ENCODE results near the gene CDC42BPA. TPM values are rescaled to one million over a fixed set of nuclear protein-coding genes. Genes with fewer than 3 reads are reported as not detected.

CDC42BPA gene
- total RNA-seq, 1 experiment from 2014 or later, result 32.0 TPM

DNA sequence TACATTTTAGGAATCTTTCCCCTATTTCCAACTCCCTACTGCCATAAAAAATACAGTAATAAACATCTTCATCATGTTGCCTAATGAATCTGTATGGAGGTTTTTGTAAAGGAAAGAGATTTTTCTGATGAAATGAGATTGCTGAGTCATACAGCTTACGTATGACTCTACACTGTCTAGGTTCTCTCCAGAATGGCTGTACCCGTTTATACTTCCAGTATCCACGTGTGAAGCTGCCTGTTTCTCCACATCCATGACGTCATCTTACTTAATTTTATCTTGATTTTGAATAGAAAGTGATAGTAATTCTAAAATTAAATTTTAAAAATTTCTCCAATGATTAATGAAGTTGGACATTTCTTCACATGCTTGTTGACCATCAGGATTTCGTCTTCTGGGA is 274.5 kb downstream of the CDC42BPA start:
- Histone ChIP-seq H3F3A (ENCODE audit: low read length, unreplicated experiment) (no peaks in the 10 kb centered on the region), H3K36me3 (ENCODE audit: low read depth, low read length) (no peaks in the 10 kb centered on the region), H3K9me3 (ENCODE audit: low read length) (no peaks in the 10 kb centered on the region), H3K4me3 (ENCODE audit: low read length) (no peak overlapping the region), H4K20me1 (ENCODE audit: low read length) (no peaks in the 10 kb centered on the region), H3K4me1 (ENCODE audit: insufficient read depth, low read length) (no peaks in the 10 kb centered on the region), H3K9me2 (replicated peaks; ENCODE audit: low read length) (no peaks in the 10 kb centered on the region), H3K27me3 (ENCODE audit: low read length) (no peaks in the 10 kb centered on the region), H2AFZ (ENCODE audit: low read length) (no peak overlapping the region), H3K79me2 (ENCODE audit: low read length) (no peaks in the 10 kb centered on the region), H3K9ac (ENCODE audit: low read length) (no peak overlapping the region), H3K27ac (ENCODE audit: low read length) (no peak overlapping the region), H3K4me2 (ENCODE audit: low read length) (no peak overlapping the region)
- intact Hi-C loops (cut with micrococcal nuclease), result no loop called here
- DNase-seq (peak; percentile 31), ATAC-seq (no peak; the same call in 1 of the 2 replicates)
- TF ChIP-seq, protein P1, sequence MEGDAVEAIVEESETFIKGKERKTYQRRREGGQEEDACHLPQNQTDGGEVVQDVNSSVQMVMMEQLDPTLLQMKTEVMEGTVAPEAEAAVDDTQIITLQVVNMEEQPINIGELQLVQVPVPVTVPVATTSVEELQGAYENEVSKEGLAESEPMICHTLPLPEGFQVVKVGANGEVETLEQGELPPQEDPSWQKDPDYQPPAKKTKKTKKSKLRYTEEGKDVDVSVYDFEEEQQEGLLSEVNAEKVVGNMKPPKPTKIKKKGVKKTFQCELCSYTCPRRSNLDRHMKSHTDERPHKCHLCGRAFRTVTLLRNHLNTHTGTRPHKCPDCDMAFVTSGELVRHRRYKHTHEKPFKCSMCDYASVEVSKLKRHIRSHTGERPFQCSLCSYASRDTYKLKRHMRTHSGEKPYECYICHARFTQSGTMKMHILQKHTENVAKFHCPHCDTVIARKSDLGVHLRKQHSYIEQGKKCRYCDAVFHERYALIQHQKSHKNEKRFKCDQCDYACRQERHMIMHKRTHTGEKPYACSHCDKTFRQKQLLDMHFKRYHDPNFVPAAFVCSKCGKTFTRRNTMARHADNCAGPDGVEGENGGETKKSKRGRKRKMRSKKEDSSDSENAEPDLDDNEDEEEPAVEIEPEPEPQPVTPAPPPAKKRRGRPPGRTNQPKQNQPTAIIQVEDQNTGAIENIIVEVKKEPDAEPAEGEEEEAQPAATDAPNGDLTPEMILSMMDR (conservative IDR thresholded peaks at IDR 0.05; ENCODE audit: low read depth, low read length), result no peak
- TF ChIP-seq EZH2phosphoT487 (IDR thresholded peaks at IDR 0.05; ENCODE audit: borderline replicate concordance, low read length) (no peak), EZH2 (IDR thresholded peaks at IDR 0.05; ENCODE audit: low read length, unreplicated experiment) (no peak)
- POLR2A ChIA-PET (ENCODE audit: unreplicated experiment), result no interaction called here
- CTCF ChIA-PET, result no interaction called here
- no TSS peak for BruUV-seq (replicated peaks)

DNA sequence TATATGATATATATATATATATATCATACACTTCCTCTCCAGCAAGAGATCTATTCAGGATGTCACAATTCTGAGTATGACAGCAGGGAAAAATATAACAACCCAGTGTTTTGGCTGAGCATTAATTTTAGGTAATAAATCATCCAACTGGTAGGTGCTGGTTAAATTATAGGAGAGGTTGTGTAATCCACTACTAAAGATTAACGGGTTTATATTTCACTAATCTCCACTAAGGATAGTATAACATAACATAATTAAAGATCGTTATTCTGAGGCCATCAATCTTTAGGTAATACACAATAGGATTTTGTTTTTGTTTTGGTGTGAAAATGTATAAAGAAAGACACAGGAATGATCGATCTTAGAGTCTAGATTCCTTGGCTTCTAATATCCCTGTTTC is 276.0 kb downstream of the CDC42BPA start:
- Histone ChIP-seq H3K4me3 (ENCODE audit: low read length) (no peak overlapping the region), H3F3A (ENCODE audit: low read length, unreplicated experiment) (no peaks in the 10 kb centered on the region), H3K9ac (ENCODE audit: low read length) (no peak overlapping the region), H3K36me3 (ENCODE audit: low read depth, low read length) (no peaks in the 10 kb centered on the region), H3K27ac (ENCODE audit: low read length) (no peak overlapping the region), H4K20me1 (ENCODE audit: low read length) (no peaks in the 10 kb centered on the region), H2AFZ (ENCODE audit: low read length) (no peak overlapping the region), H3K27me3 (ENCODE audit: low read length) (no peaks in the 10 kb centered on the region), H3K4me2 (ENCODE audit: low read length) (no peak overlapping the region), H3K4me1 (ENCODE audit: insufficient read depth, low read length) (no peaks in the 10 kb centered on the region), H3K9me2 (replicated peaks; ENCODE audit: low read length) (no peaks in the 10 kb centered on the region), H3K9me3 (ENCODE audit: low read length) (no peaks in the 10 kb centered on the region), H3K79me2 (ENCODE audit: low read length) (no peaks in the 10 kb centered on the region)
- DNase-seq (no peak), ATAC-seq (no peak)
- BruUV-seq (replicated peaks), result no TSS peak
- TF ChIP-seq EZH2phosphoT487 (IDR thresholded peaks at IDR 0.05; ENCODE audit: borderline replicate concordance, low read length), result no peak
- TF ChIP-seq, protein P1 (conservative IDR thresholded peaks at IDR 0.05; ENCODE audit: low read depth, low read length), result no peak
- no peak for TF ChIP-seq EZH2 (IDR thresholded peaks at IDR 0.05; ENCODE audit: low read length, unreplicated experiment)
- intact Hi-C loops (cut with micrococcal nuclease), result no loop called here
- CTCF ChIA-PET, result no interaction called here
- POLR2A ChIA-PET (ENCODE audit: unreplicated experiment), result no interaction called here

GRCh38 chr1:227038401-227038800 is 279.9 kb downstream of the CDC42BPA start:
- Histone ChIP-seq H3K9ac (ENCODE audit: low read length) (no peak overlapping the region), H3F3A (ENCODE audit: low read length, unreplicated experiment) (no peaks in the 10 kb centered on the region), H2AFZ (ENCODE audit: low read length) (no peak overlapping the region), H3K9me2 (replicated peaks; ENCODE audit: low read length) (no peaks in the 10 kb centered on the region), H3K4me2 (ENCODE audit: low read length) (no peak overlapping the region), H3K79me2 (ENCODE audit: low read length) (no peaks in the 10 kb centered on the region), H3K36me3 (ENCODE audit: low read depth, low read length) (no peaks in the 10 kb centered on the region), H3K4me1 (ENCODE audit: insufficient read depth, low read length) (0 out of 2 replicates have a peak, but pooled peaks cover 4% of the 10 kb centered on the region), H3K27ac (ENCODE audit: low read length) (no peak overlapping the region), H3K4me3 (ENCODE audit: low read length) (no peak overlapping the region), H3K27me3 (ENCODE audit: low read length) (no peaks in the 10 kb centered on the region), H4K20me1 (ENCODE audit: low read length) (no peaks in the 10 kb centered on the region), H3K9me3 (ENCODE audit: low read length) (no peaks in the 10 kb centered on the region)
- ATAC-seq (peak; percentile 50), DNase-seq (peak; percentile 34)
- BruUV-seq (replicated peaks), result no TSS peak
- POLR2A ChIA-PET (ENCODE audit: unreplicated experiment), result no interaction called here
- intact Hi-C loops (cut with micrococcal nuclease), result no loop called here
- TF ChIP-seq EZH2 (IDR thresholded peaks at IDR 0.05; ENCODE audit: low read length, unreplicated experiment), result no peak
- no peak for TF ChIP-seq EZH2phosphoT487 (IDR thresholded peaks at IDR 0.05; ENCODE audit: borderline replicate concordance, low read length)
- TF ChIP-seq, protein P1 (conservative IDR thresholded peaks at IDR 0.05; ENCODE audit: low read depth, low read length), result no peak
- CTCF ChIA-PET, result interaction anchor here (0.5 kb wide), 1 partner anchor 76 kb away, joined by 3 read pairs; no protein-coding TSS in a partner anchor
